Left kidney (tissue), 2 donors: ENCODE results near the gene XXYLT1. TPM values are rescaled to one million over a fixed set of nuclear protein-coding genes. Genes with fewer than 3 reads are reported as not detected.
A peak's percentile ranks its signal among the peaks of the same experiment; 100 is the strongest.

Experiments used
- DNase-seq: peaks from one replicate; pipeline ENCODE4 v3.0.0-alpha.2; 2013
- polyA plus RNA-seq: library from polyadenylated mRNA; unstranded; fragments of 120-200 nt; gene quantifications from one replicate; pipeline ENCODE4 v1.2.1, GENCODE V29; 2013; ENCODE audit not compliant: insufficient read length

Gene XXYLT1
- polyA plus RNA-seq, 1 donor = 26.2 TPM

DNA sequence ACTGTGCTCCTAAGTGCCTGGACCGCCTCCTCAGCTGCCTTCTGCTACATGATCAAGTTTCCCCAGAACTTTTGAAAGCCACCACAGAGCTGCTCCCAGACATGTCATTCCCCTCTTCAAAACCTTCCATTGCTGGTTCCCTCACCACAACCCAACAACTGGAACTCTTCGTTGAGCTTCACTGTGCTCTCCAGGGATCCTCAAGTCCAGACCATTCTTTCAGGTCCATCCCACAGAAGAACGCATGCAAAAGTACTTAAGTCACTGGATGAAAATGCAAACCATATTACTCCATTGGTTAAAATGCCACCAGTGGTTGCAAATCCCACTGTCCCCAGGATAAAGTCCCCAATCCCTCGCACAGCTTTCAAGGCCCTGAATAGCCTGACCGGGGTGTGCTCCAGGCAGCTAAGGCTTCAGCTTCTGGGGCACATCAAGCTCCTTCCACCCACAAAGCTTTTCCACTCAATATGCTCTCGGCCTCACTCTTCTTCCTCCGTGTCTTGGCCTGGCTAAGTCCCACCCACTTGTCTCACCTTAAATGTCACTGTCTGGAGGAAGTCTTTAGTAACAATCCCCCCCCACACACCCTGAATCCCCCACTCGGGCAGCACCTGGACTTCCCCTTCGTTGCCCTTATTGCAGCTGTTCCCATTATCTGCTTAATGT is 84.8 kb downstream of the XXYLT1 start:
- no peak for DNase-seq

DNA sequence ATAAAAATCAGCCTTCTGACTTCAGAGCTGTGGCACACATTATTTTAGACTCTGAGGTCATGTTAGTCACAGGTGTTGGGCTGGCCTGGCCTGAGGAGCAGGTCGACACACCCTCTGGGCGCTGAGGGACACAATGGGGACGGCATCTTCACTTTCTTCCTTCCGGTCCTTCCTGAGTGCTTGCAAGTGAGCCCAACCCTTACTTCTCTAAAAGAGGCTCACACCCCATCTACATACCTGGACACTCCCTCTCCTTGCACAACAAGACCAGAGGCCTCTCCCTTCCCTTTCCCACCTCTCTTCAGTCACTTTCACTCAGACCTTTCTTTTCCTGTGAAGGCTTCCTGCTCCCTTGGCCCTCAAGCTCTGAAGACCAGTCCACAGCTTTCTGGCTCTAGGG is 85.4 kb downstream of the XXYLT1 start:
- no peak for DNase-seq

GRCh38 chr3:195184716-195185421 is 86.1 kb downstream of the XXYLT1 start:
- DNase-seq = no peak

GRCh38 chr3:195183071-195183776 is 87.7 kb downstream of the XXYLT1 start:
- DNase-seq = no peak

DNA sequence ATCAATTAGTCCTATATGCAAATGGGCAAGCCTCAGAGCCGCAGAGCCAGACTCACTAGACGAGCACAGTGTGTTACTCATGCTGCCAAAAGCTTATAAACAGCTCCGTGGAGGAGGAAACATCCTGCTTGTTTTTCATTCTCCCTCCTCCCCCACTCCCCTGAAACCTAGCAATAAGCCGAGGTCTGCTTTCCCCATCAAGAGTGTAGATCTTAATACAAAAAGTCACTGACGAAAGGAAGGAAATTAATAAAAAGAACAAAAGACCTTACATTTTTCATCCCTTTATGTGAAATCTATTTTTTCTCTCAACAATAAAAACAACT is 88.5 kb downstream of the XXYLT1 start:
- DNase-seq = peak; percentile 80

GRCh38 chr3:195181741-195182469 is 89.1 kb downstream of the XXYLT1 start:
- DNase-seq = no peak

GRCh38 chr3:195181113-195181498 is 89.9 kb downstream of the XXYLT1 start:
- no peak for DNase-seq

- no peak for DNase-seq
Measured at GRCh38 chr3:195180490-195181112, 90.4 kb downstream of the XXYLT1 start.

GRCh38 chr3:195179776-195180489 is 91.0 kb downstream of the XXYLT1 start:
- no peak for DNase-seq

- no peak for DNase-seq
Measured at GRCh38 chr3:195178124-195178910, 92.6 kb downstream of the XXYLT1 start.

DNA sequence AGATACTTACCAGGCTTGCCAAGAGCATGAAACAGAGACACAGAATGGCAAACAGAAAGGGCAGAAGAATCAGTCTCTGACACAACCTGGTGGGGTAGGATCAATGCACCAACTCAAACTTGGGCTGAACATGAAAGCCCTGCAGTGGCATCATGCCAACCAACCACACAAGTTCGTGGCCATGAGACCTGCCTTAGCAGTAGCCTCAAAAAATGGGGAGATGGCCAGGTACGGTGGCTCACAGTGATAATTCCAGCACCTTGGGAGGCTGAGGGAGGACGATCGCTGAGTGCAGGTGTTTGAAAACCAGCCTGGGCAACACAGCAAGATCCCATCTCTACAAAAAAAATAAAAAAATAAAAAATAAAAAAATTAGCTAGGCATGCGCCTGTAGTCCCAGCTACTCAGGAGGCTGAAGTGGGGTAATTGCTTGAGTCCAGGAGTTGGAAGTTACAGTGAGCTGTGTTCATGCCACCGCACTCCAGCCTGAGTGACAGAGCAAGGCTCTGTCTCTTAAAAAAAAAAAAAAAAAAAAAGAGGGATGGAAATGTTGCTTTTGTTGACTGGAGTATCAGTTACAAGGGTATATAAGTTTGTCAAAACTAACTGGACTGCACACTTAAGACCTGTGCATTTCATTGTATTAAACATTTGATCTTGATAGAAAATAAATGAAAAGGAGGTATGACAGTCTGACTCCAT is 93.4 kb downstream of the XXYLT1 start:
- no peak for DNase-seq

DNA sequence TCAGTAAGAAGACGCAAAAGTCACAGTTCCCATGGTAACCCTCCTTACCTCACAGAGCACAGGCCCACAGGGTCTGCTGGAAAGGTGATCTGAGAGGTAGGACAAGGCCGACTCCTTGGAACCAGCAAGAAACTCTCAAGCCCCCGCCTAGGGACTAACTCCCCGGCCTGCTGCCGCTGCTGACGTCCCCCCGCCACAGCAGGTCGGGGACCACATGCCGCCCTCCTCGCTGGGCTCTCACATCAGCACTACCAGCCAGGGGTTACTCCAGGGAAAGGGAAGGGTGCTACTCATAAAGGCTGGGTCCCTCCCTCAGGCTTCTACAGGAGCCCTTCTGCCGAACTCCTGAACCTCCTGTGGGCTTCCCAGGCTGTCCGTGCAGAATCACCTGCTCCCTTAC is 94.2 kb downstream of the XXYLT1 start:
- no peak for DNase-seq

- no peak for DNase-seq
Measured at GRCh38 chr3:195175476-195176337, 95.3 kb downstream of the XXYLT1 start.

GRCh38 chr3:195175076-195175475 is 95.9 kb downstream of the XXYLT1 start:
- DNase-seq = no peak

DNA sequence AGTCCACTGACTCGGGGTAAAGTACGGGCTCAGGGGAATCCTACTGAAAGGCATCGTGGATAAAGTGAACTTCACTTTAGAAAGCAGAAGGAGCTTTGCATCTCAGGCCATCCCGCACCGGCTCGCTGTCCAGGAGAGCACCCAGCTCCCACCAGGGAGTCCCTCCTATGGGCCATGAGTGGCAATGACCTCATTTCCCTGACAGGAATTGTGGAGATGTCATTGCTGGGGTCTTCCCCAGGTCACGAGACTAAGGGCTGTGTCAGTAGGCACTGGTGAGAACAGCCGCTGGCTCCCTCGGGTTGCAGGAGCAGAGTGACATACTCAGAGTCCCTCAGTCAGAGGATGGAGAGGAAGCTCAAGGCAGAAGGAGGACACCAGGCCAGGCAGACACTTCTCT is 97.3 kb downstream of the XXYLT1 start:
- no peak for DNase-seq

- no peak for DNase-seq
Measured at GRCh38 chr3:195172896-195173295, 98.1 kb downstream of the XXYLT1 start.

DNA sequence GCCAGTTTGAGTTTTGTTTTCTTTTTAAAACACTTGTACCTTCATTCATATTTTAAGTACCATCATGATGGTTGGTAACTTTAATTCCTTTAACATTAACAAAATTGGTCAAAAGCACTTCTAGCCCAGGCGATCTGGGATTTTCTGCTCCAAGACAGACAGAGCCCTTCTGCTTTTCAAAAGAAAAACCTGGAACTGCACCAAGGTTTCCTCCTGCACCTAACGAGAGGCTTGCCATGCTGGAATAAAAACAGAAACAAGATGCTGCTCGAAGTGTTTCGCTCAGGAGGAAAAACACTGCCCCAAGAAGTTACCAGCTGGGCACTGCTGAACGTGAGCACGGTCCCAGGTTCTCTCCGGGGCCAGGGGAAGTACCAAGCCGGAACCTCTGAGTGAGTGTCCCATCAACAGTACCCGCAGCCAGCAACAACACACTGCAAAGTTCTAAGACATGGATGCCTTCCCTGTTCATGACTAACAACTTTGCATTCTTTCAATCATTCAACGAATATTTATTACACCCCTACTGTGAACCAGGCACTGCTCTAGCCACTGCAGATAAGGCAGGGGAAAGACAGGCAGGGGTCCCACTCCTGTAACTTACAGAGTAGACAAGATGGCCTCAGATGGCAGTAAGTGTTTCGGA is 98.8 kb downstream of the XXYLT1 start:
- DNase-seq = no peak

GRCh38 chr3:195171093-195171873 is 99.7 kb downstream of the XXYLT1 start:
- DNase-seq = no peak
